IPS-15b (cell line): ENCODE results near the gene ANKRD24.
"Not testable (repeated sequence)": the region's sequence is repeated elsewhere in the genome, so short reads cannot be mapped to it uniquely, and the experiment has no call there.

Experiments used
- H3K27me3 ChIP-seq: one replicate; pipeline ENCODE4 v1.6.1; 2013; ENCODE audit warnings: low read length; ENCODE audit not compliant: control insufficient read depth, insufficient read depth
- H3K36me3 ChIP-seq: one replicate; pipeline ENCODE4 v1.6.1; 2013; ENCODE audit warnings: low read length; ENCODE audit not compliant: control insufficient read depth, insufficient read depth
- H3K4me1 ChIP-seq: one replicate; pipeline ENCODE4 v1.6.1; 2013; ENCODE audit warnings: mild to moderate bottlenecking, low read length; ENCODE audit not compliant: control insufficient read depth, insufficient read depth
- H3K4me3 ChIP-seq: one replicate; pipeline ENCODE4 v1.5.1; 2013; ENCODE audit warnings: low read depth, low read length
- H3K9ac ChIP-seq: one replicate; pipeline ENCODE4 v1.6.1; 2013; ENCODE audit warnings: low read depth, mild to moderate bottlenecking, low read length
- H3K9me3 ChIP-seq: one replicate; pipeline ENCODE4 v1.6.1; 2013; ENCODE audit warnings: mild to moderate bottlenecking, low read length; ENCODE audit not compliant: control insufficient read depth, insufficient read depth

Gene ANKRD24

GRCh38 chr19:4227771-4228170, 45.3 kb downstream of the ANKRD24 start:
- Histone ChIP-seq H3K4me1 (peaks cover 4% of the 10 kb centered on the region), H3K4me3 (no peak overlapping the region), H3K9ac (no peak overlapping the region), H3K36me3 (peaks cover 3% of the 10 kb centered on the region), H3K9me3 (no peaks in the 10 kb centered on the region), H3K27me3 (peaks cover 4% of the 10 kb centered on the region)

DNA sequence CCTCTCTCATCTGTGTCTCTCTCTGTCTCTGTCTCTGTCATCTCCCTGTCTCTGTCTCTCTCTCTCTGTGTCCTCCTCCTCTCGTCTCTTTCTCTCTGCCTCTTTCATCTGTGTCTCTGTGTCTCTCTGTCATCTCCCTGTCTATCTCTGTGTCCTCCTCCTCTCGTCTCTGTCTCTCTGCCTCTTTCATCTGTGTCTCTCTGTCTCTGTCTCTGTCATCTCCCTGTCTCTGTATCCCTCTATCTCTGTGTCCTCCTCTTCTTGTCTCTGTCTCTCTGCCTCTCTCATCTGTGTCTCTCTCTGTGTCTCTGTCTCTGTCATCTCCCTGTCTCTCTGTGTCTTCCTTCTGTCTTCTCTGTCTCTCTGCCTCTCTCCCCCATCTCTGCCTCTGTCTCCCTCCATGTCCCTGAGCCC, 46.3 kb downstream of the ANKRD24 start:
- Histone ChIP-seq H3K9me3 (no peaks in the 10 kb centered on the region), H3K4me3 (peak overlapping the region; percentile 37), H3K4me1 (peaks cover 4% of the 10 kb centered on the region), H3K9ac (no peak overlapping the region), H3K36me3 (peaks cover 2% of the 10 kb centered on the region), H3K27me3 (peaks cover 4% of the 10 kb centered on the region)

GRCh38 chr19:4229179-4229931, 46.9 kb downstream of the ANKRD24 start, which contains the start of gene EBI3:
TSS of gene EBI3 (plus strand) at chr19:4229523. CDS start at chr19:4229551, 28 bp downstream.
- H3K27me3 ChIP-seq, result peaks cover 4% of the 10 kb centered on the region
- H3K9me3 ChIP-seq, result no peaks in the 10 kb centered on the region
- no peaks in the 10 kb centered on the region for H3K36me3 ChIP-seq
- peaks cover 4% of the 10 kb centered on the region for H3K4me1 ChIP-seq
- no peak within 1 kb of the TSS for H3K9ac ChIP-seq
- peak within 1 kb of the TSS; percentile 37 for H3K4me3 ChIP-seq

DNA sequence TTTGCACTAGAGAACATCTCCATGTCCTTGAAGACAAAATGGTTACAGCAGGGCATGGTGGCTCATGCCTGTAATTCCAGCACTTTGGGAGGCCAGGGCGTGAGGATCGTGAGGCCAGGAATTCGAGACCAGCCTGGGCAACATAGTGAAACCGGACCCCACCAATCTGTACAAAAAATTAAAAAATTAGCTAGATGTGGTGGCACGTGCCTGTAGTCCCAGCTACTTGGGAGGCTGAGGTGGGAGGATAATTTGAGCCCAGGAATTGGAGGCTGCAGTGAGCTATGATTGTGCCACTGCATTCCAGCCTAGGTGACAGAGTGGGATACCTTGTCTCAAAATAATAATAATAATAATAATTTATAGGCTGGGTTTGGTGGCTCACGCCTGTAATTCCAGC, 47.7 kb downstream of the ANKRD24 start:
- not testable (repeated sequence) for H3K4me1 ChIP-seq, H3K27me3 ChIP-seq, H3K4me3 ChIP-seq, H3K9me3 ChIP-seq, H3K9ac ChIP-seq, H3K36me3 ChIP-seq

DNA sequence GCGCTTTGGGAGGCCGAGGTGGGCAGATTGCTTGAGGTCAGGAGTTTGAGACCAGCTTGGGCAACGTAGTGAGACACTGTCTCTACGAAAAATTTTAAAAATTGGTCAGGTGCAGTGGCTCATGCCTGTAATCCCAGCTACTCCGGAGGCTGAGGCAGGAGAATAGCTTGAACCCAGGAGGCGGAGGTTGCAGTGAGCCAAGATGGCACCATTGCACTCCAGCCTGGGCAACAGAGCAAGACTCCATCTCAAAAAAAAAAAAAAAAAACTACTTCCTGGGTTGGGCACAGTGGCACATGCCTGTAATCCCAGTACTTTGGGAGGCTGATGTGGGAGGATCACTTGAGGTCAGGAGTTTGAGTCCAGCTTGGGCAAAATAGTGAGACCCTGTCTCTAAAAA, 49.0 kb downstream of the ANKRD24 start:
- not testable (repeated sequence) for H3K4me3 ChIP-seq, H3K27me3 ChIP-seq, H3K4me1 ChIP-seq, H3K9me3 ChIP-seq, H3K36me3 ChIP-seq, H3K9ac ChIP-seq

- not testable (repeated sequence) for H3K9me3 ChIP-seq, H3K27me3 ChIP-seq, H3K4me3 ChIP-seq, H3K36me3 ChIP-seq, H3K9ac ChIP-seq, H3K4me1 ChIP-seq
Measured at GRCh38 chr19:4232139-4232538, 49.6 kb downstream of the ANKRD24 start.

DNA sequence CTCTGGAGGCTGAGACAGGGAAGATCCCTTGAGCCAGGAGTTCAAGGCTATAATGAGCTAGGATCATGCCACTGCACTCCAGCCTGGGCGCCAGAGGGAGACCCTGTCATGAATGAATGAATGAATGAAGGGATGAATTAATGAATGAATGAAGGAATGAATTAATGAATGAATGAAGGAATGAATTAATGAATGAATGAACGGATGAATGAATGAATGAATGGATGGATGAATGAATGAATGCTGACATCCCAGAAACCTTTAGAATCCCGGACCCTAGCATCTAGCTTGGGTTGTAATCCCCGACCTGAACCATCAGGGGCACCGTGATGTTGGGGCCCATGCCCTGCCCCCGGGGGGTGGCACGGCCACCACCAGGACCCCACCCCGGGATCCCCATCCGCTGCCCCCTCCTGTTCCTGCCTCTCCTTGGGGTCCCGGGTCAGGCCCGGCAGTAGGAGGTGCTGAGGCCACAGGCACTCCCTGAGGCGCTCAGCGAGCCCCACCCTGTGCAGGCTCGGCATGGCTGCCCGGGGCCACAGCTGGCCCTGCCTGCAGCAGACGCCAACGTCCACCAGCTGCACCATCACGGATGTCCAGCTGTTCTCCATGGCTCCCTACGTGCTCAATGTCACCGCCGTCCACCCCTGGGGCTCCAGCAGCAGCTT, 50.3 kb downstream of the ANKRD24 start:
- Histone ChIP-seq H3K27me3 (peaks cover 4% of the 10 kb centered on the region), H3K9me3 (no peaks in the 10 kb centered on the region), H3K4me1 (peaks cover 4% of the 10 kb centered on the region), H3K9ac (no peak overlapping the region), H3K4me3 (peak overlapping the region; percentile 35), H3K36me3 (peaks cover 2% of the 10 kb centered on the region)

GRCh38 chr19:4233282-4233853, 50.9 kb downstream of the ANKRD24 start:
- no peaks in the 10 kb centered on the region for H3K27me3 ChIP-seq
- H3K9ac ChIP-seq, result no peak overlapping the region
- H3K9me3 ChIP-seq, result no peaks in the 10 kb centered on the region
- peak overlapping the region; percentile 35 for H3K4me3 ChIP-seq
- H3K4me1 ChIP-seq, result peaks cover 4% of the 10 kb centered on the region
- H3K36me3 ChIP-seq, result peaks cover 2% of the 10 kb centered on the region

GRCh38 chr19:4234142-4234861, 51.8 kb downstream of the ANKRD24 start:
- Histone ChIP-seq H3K36me3 (peaks cover 2% of the 10 kb centered on the region), H3K9me3 (no peaks in the 10 kb centered on the region), H3K4me3 (no peak overlapping the region), H3K27me3 (no peaks in the 10 kb centered on the region), H3K9ac (no peak overlapping the region), H3K4me1 (no peaks in the 10 kb centered on the region)

DNA sequence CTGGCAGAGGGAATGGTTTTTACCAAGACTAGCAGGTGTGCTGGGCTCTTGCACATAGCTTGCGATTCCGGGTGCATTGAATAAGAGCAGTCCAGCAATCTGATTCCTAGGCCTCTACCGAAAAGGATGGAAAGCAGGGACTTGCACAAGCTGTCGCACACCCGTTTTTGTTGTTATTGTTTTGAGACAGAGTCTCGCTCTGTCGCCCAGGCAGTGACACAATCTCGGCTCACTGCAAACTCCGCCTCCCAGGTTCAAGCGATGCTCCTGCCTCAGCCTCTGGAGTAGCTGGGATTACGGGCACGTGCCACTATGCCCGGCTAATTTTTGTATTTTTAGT, 52.3 kb downstream of the ANKRD24 start:
- H3K27me3 ChIP-seq, result no peaks in the 10 kb centered on the region
- no peaks in the 10 kb centered on the region for H3K4me1 ChIP-seq
- H3K9me3 ChIP-seq, result no peaks in the 10 kb centered on the region
- H3K4me3 ChIP-seq, result no peak overlapping the region
- no peak overlapping the region for H3K9ac ChIP-seq
- H3K36me3 ChIP-seq, result peaks cover 2% of the 10 kb centered on the region

- not testable (repeated sequence) for H3K27me3 ChIP-seq, H3K9ac ChIP-seq, H3K9me3 ChIP-seq, H3K4me3 ChIP-seq, H3K36me3 ChIP-seq, H3K4me1 ChIP-seq
Measured at GRCh38 chr19:4237510-4237909, 55.0 kb downstream of the ANKRD24 start.
